K562 (cell line): ENCODE measurements around the gene UNC93B1. TPM values are rescaled to one million over a fixed set of nuclear protein-coding genes. Genes with fewer than 3 reads are reported as not detected.
A peak's percentile ranks its signal among the peaks of the same experiment; 100 is the strongest.

Experiments
- CBX3 ChIP-seq, 2 experiments: IDR thresholded peaks; 1 replicate in 1 of 2; 2 replicates in 1 of 2; pipeline ENCODE4 v1.6.1; 2012; ENCODE audit warnings: inconsistent platforms in 2 of 2, low read length in 2 of 2, borderline replicate concordance in 1 of 2, control low read depth in 1 of 2
- RAD21 ChIP-seq, 2 experiments: fragments of 250-450 bp in 1 of 2; fragments of 450-650 bp in 1 of 2; sonication (Bioruptor Pico) in 1 of 2; formaldehyde crosslinking in 1 of 2; IDR thresholded peaks in 1 of 2; conservative IDR thresholded peaks in 1 of 2; 2 replicates each; pipeline versions ENCODE4 v1.4.0 to v1.8.0; 2020 to 2022; ENCODE audit warnings: mild to moderate bottlenecking in 2 of 2, moderate library complexity in 1 of 2
- RB1 ChIP-seq: fragments of 450-650 bp; IDR thresholded peaks from 2 replicates; pipeline ENCODE4 v1.6.1; 2017; ENCODE audit warnings: low read depth, mild to moderate bottlenecking
- STAT5A ChIP-seq: IDR thresholded peaks from 2 replicates; pipeline ENCODE4 v1.6.1; 2012; ENCODE audit warnings: low read length, inconsistent platforms, borderline replicate concordance
- ZFX ChIP-seq: sonication (generic); formaldehyde crosslinking; IDR thresholded peaks from 2 replicates; pipeline ENCODE4 v1.8.0; 2022; ENCODE audit warnings: mild to moderate bottlenecking, missing genetic modification reagents, moderate library complexity
- ZNF239 ChIP-seq: fragments of 250-450 bp; sonication (Bioruptor Pico); IDR thresholded peaks from 2 replicates; pipeline ENCODE4 v1.4.0; 2020; ENCODE audit warnings: mild to moderate bottlenecking
- polyA plus RNA-seq, 8 experiments: library from polyadenylated mRNA; depleted of rRNA in 4 of 8; stranded (reverse) in 5 of 8; unstranded in 3 of 8; fragments of >200 nt; fragmentation: Nextera tagmentation in 2 of 8; fragmentation: Illumina TruSeq in 1 of 8; extraction: Ambion mirVana in 2 of 8; extraction: Trizol in 1 of 8; gene quantifications; 2 replicates each; pipeline versions ENCODE4 v1.2.1 to v1.2.3, GENCODE V29; 2011 to 2014; ENCODE audit warnings: inconsistent platforms in 1 of 8, missing spikeins in 1 of 8
- total RNA-seq, 7 experiments: library from RNA; depleted of rRNA in 6 of 7; stranded (reverse); fragments of >200 nt in 6 of 7; fragmentation: Illumina TruSeq in 2 of 7; extraction: Trizol in 2 of 7; gene quantifications; 2 replicates each; pipeline versions ENCODE4 v1.2.1 to v1.2.3, GENCODE V29; 2011 to 2021; ENCODE audit warnings: low replicate concordance in 1 of 7
- TF ChIP-seq, protein P1 (sequence below): IDR thresholded peaks from 2 replicates; pipeline ENCODE4 v1.6.1; 2016; ENCODE audit warnings: missing genetic modification characterization, missing compliant biosample characterization
- TF ChIP-seq, protein P2 (sequence below), 3 experiments: IDR thresholded peaks in 2 of 3; conservative IDR thresholded peaks in 1 of 3; 2 replicates each; pipeline ENCODE4 v1.5.1; 2011 to 2012; ENCODE audit warnings: low read length in 3 of 3, mild to moderate bottlenecking in 3 of 3, control low read depth in 2 of 3, improper control_type of control experiment in 1 of 3, inconsistent platforms in 1 of 3, low read depth in 1 of 3, mixed read lengths in 1 of 3, moderate library complexity in 1 of 3; ENCODE audit not compliant: insufficient read depth in 2 of 3
- TF ChIP-seq, protein P3 (sequence below): sonication (generic); formaldehyde crosslinking; IDR thresholded peaks from 2 replicates; pipeline ENCODE4 v1.8.1; 2023; ENCODE audit warnings: mild to moderate bottlenecking, missing genetic modification reagents
- TF ChIP-seq, protein P4 (sequence below): fragments of 250-450 bp; sonication (Bioruptor Pico); IDR thresholded peaks from 2 replicates; pipeline ENCODE4 v1.4.0; 2020; ENCODE audit warnings: mild to moderate bottlenecking, moderate library complexity

The UNC93B1 gene
- total and polyA plus RNA-seq, 9 of the 15 experiments (the other 6 are each of a cell fraction or from before 2014, with no cell fraction given) = 0.10 to 13.6 (median 6.5) TPM

DNA sequence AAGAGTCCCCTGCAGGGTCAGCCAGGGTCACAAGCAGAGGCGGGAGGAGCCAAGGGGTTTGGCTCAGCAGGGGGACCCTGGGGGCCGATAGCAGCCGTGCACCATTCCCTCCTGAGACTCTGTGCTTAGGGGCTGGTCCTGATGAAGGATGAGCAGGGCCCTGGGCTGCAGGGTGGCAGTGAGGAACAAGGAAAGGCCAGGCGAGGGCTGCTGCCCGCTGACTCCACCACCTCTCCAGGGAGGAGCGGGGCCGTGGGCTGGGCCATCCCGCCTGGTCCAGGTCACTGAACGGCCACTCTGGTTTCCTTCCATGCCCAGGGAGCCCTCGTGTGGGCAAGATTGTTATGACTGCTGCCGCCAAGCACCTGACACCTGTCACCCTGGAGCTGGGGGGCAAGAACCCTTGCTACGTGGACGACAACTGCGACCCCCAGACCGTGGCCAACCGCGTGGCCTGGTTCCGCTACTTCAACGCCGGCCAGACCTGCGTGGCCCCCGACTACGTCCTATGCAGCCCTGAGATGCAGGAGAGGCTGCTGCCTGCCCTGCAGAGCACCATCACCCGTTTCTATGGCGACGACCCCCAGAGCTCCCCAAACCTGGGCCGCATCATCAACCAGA is 17.4 kb upstream of the UNC93B1 start (continued):
- TF ChIP-seq, protein P1, sequence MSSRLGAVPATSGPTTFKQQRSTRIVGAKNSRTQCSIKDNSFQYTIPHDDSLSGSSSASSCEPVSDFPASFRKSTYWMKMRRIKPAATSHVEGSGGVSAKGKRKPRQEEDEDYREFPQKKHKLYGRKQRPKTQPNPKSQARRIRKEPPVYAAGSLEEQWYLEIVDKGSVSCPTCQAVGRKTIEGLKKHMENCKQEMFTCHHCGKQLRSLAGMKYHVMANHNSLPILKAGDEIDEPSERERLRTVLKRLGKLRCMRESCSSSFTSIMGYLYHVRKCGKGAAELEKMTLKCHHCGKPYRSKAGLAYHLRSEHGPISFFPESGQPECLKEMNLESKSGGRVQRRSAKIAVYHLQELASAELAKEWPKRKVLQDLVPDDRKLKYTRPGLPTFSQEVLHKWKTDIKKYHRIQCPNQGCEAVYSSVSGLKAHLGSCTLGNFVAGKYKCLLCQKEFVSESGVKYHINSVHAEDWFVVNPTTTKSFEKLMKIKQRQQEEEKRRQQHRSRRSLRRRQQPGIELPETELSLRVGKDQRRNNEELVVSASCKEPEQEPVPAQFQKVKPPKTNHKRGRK = no peak
- TF ChIP-seq ZNF239 (no peak), STAT5A (no peak), RB1 (no peak), RAD21 (CRISPR knock-in tag; conservative IDR thresholded peaks at IDR 0.05 in 1 of 2, IDR thresholded peaks at IDR 0.05 in 1 of 2) (peak in 1 of 2 experiments; percentile 24; a peak in 1 of 4 replicates), CBX3 (IDR thresholded peaks at IDR 0.05; ENCODE audit: borderline replicate concordance in 1 of 2, low read length in 2 of 2) (no peak), ZFX (CRISPR knock-in tag) (0 out of 2 replicates have a peak, but pooled peaks have one; percentile 20)
- TF ChIP-seq, protein P2, sequence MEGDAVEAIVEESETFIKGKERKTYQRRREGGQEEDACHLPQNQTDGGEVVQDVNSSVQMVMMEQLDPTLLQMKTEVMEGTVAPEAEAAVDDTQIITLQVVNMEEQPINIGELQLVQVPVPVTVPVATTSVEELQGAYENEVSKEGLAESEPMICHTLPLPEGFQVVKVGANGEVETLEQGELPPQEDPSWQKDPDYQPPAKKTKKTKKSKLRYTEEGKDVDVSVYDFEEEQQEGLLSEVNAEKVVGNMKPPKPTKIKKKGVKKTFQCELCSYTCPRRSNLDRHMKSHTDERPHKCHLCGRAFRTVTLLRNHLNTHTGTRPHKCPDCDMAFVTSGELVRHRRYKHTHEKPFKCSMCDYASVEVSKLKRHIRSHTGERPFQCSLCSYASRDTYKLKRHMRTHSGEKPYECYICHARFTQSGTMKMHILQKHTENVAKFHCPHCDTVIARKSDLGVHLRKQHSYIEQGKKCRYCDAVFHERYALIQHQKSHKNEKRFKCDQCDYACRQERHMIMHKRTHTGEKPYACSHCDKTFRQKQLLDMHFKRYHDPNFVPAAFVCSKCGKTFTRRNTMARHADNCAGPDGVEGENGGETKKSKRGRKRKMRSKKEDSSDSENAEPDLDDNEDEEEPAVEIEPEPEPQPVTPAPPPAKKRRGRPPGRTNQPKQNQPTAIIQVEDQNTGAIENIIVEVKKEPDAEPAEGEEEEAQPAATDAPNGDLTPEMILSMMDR (IDR thresholded peaks at IDR 0.05 in 2 of 3, conservative IDR thresholded peaks at IDR 0.05 in 1 of 3; ENCODE audit: insufficient read depth in 2 of 3, low read depth in 1 of 3, low read length in 3 of 3) = peak; percentile 13 to 31 (median 17); a peak in 3 of 6 replicates
- TF ChIP-seq, protein P3, sequence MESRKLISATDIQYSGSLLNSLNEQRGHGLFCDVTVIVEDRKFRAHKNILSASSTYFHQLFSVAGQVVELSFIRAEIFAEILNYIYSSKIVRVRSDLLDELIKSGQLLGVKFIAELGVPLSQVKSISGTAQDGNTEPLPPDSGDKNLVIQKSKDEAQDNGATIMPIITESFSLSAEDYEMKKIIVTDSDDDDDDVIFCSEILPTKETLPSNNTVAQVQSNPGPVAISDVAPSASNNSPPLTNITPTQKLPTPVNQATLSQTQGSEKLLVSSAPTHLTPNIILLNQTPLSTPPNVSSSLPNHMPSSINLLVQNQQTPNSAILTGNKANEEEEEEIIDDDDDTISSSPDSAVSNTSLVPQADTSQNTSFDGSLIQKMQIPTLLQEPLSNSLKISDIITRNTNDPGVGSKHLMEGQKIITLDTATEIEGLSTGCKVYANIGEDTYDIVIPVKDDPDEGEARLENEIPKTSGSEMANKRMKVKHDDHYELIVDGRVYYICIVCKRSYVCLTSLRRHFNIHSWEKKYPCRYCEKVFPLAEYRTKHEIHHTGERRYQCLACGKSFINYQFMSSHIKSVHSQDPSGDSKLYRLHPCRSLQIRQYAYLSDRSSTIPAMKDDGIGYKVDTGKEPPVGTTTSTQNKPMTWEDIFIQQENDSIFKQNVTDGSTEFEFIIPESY (CRISPR knock-in tag) = peak; percentile 45; the same call in 1 of the 2 replicates
- TF ChIP-seq, protein P4, sequence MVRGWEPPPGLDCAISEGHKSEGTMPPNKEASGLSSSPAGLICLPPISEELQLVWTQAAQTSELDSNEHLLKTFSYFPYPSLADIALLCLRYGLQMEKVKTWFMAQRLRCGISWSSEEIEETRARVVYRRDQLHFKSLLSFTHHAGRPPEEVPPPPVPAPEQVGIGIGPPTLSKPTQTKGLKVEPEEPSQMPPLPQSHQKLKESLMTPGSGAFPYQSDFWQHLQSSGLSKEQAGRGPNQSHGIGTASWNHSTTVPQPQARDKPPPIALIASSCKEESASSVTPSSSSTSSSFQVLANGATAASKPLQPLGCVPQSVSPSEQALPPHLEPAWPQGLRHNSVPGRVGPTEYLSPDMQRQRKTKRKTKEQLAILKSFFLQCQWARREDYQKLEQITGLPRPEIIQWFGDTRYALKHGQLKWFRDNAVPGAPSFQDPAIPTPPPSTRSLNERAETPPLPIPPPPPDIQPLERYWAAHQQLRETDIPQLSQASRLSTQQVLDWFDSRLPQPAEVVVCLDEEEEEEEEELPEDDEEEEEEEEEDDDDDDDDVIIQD (CRISPR knock-in tag) = no peak
